GM18909 (cell line): ENCODE data around the gene CTU1.

Source experiments
- ATAC-seq: cut with Tn5 transposase; IDR thresholded peaks from one replicate; pipeline ENCODE4 v1.9.1; 2021; ENCODE audit warnings: mild to moderate bottlenecking; ENCODE audit not compliant: unreplicated experiment, poor library complexity

CTU1 gene

GRCh38 chr19:51135004-51135403, 26.8 kb upstream of the CTU1 start:
- ATAC-seq = no peak

- ATAC-seq = no peak
Observed at GRCh38 chr19:51131780-51132680, 23.8 kb upstream of the CTU1 start.

GRCh38 chr19:51129716-51130115, 21.5 kb upstream of the CTU1 start:
- ATAC-seq = no peak

- ATAC-seq = no peak
Observed at GRCh38 chr19:51128227-51128626, 20.0 kb upstream of the CTU1 start.

- no peak for ATAC-seq
Observed at GRCh38 chr19:51127755-51128154, 19.5 kb upstream of the CTU1 start.

GRCh38 chr19:51127032-51127431, 18.8 kb upstream of the CTU1 start:
- ATAC-seq = no peak

- ATAC-seq = no peak
Observed at GRCh38 chr19:51125421-51126075, 17.3 kb upstream of the CTU1 start.

- ATAC-seq = no peak
Observed at GRCh38 chr19:51124729-51125128, 16.5 kb upstream of the CTU1 start, which contains the start of gene SIGLEC9. TSS of gene SIGLEC9 (plus strand) at chr19:51124906. CDS start at chr19:51124975, 69 bp downstream.

GRCh38 chr19:51124216-51124615, 16.0 kb upstream of the CTU1 start:
- ATAC-seq = no peak

- no peak for ATAC-seq
Observed at GRCh38 chr19:51123802-51124201, 15.6 kb upstream of the CTU1 start.

GRCh38 chr19:51123381-51123800, 15.2 kb upstream of the CTU1 start:
- no peak for ATAC-seq

- no peak for ATAC-seq
Observed at GRCh38 chr19:51122112-51122981, 14.1 kb upstream of the CTU1 start.

- ATAC-seq = no peak
Observed at GRCh38 chr19:51121257-51121656, 13.0 kb upstream of the CTU1 start.

GRCh38 chr19:51120160-51120559, 12.0 kb upstream of the CTU1 start:
- ATAC-seq = no peak

GRCh38 chr19:51119611-51120010, 11.4 kb upstream of the CTU1 start:
- no peak for ATAC-seq

- ATAC-seq = no peak
Observed at GRCh38 chr19:51119101-51119500, 10.9 kb upstream of the CTU1 start.

GRCh38 chr19:51116736-51117286, 8.6 kb upstream of the CTU1 start:
- ATAC-seq = no peak

GRCh38 chr19:51114087-51114729, 6.0 kb upstream of the CTU1 start:
- ATAC-seq = no peak

GRCh38 chr19:51111606-51112005, 3.4 kb upstream of the CTU1 start:
- ATAC-seq = no peak

- ATAC-seq = no peak
Observed at GRCh38 chr19:51110666-51110971, 2.4 kb upstream of the CTU1 start.
